Stomach (tissue), 9 donors: ENCODE data around the gene RAD23A. TPM values are rescaled to one million over a fixed set of nuclear protein-coding genes. Genes with fewer than 3 reads are reported as not detected.
A peak's percentile ranks its signal among the peaks of the same experiment; 100 is the strongest.
"Not testable (repeated sequence)": the region's sequence is repeated elsewhere in the genome, so short reads cannot be mapped to it uniquely, and the experiment has no call there.

ENCODE experiments used
- DNase-seq, 2 donors: peaks; one replicate each; pipeline versions ENCODE4 v3.0.0 to v3.0.0-alpha.2; 2013 to 2019
- H3K27ac ChIP-seq, 5 donors: fragments of 200-600 bp in 4 of 5; sonication (generic) in 4 of 5; one replicate each; pipeline ENCODE4 v1.5.1; 2013 to 2019; ENCODE audit warnings: mild to moderate bottlenecking in 1 of 5, moderate library complexity in 1 of 5
- H3K27me3 ChIP-seq, 3 donors: fragments of 200-600 bp; sonication (generic); one replicate each; pipeline ENCODE4 v1.5.1; 2017 to 2019; ENCODE audit warnings: mixed run types in 1 of 3
- H3K36me3 ChIP-seq, 4 donors: fragments of 200-600 bp; sonication (generic); 1 replicate in 3 of 4; 2 replicates in 1 of 4; pipeline ENCODE4 v1.5.1; 2016 to 2019
- H3K4me1 ChIP-seq, 4 donors: fragments of 200-600 bp; sonication (generic); one replicate each; pipeline ENCODE4 v1.5.1; 2016 to 2019
- H3K4me3 ChIP-seq, 4 donors: fragments of 200-600 bp; sonication (generic) in 3 of 4; one replicate each; pipeline ENCODE4 v1.5.1; 2016 to 2019; ENCODE audit warnings: mild to moderate bottlenecking in 1 of 4
- H3K9me3 ChIP-seq, 4 donors: fragments of 200-600 bp; sonication (generic); one replicate each; pipeline ENCODE4 v1.5.1; 2016 to 2019
- EP300 ChIP-seq: sonication (generic); formaldehyde crosslinking; IDR thresholded peaks from one replicate; pipeline ENCODE4 v1.6.1; 2017; ENCODE audit warnings: antibody characterized with exemption
- POLR2A ChIP-seq, 4 donors: fragments of 450-650 bp; IDR thresholded peaks; one replicate each; pipeline ENCODE4 v1.6.1; 2016; ENCODE audit warnings: antibody characterized with exemption in 4 of 4, control low read depth in 2 of 4, mild to moderate bottlenecking in 1 of 4, moderate library complexity in 1 of 4
- POLR2AphosphoS5 ChIP-seq, 3 donors: sonication (generic); formaldehyde crosslinking; IDR thresholded peaks; one replicate each; pipeline ENCODE4 v1.6.1; 2016; ENCODE audit warnings: antibody characterized with exemption in 3 of 3
- WGBS, 5 donors: extraction: QIAGEN DNeasy Blood & Tissue Kit in 3 of 5; methylation state at CpG; one replicate each; pipeline versions ENCODE4 v1.1.5 to v1.1.7; 2013 to 2018; 5-methylcytosine and 5-hydroxymethylcytosine counted together
- intact Hi-C: fragments of 100-400 bp; cut with DNase I; formaldehyde crosslinking; loops from one replicate; pipeline ENCODE4 v1.15.1; 2023; ENCODE audit warnings: low total_unique reads
- polyA plus RNA-seq, 3 donors: library from polyadenylated mRNA; stranded (reverse); fragments of 200-250 nt; gene quantifications; one replicate each; pipeline ENCODE4 v1.2.3, GENCODE V29; 2013
- total RNA-seq, 5 donors: library from RNA; depleted of rRNA; stranded (reverse); fragments of >200 nt; gene quantifications; one replicate each; pipeline versions ENCODE4 v1.1.0 to v1.2.3, GENCODE V29; 2014 to 2016
- TF ChIP-seq, protein P1 (sequence below), 7 experiments: fragments of 450-650 bp in 4 of 7; fragments of 200-600 bp in 3 of 7; sonication (generic) in 3 of 7; IDR thresholded peaks; one replicate each; pipeline ENCODE4 v1.5.1; 2016 to 2019; ENCODE audit warnings: antibody characterized with exemption in 7 of 7, control low read depth in 2 of 7, mild to moderate bottlenecking in 1 of 7
- donor health status: healthy with polysubstance abuse.
- donor health status: Bipolar disorder and iron deficiency.
- donor health status: healthy.

RAD23A gene
- total and polyA plus RNA-seq, 8 donors = 44.1 to 144 (median 104) TPM

GRCh38 chr19:12948612-12949362 lies 3.1 kb downstream of the RAD23A start:
- H3K27ac ChIP-seq = peak overlapping the region in 2 of 5 donors; percentile 22 to 99
- intact Hi-C loops = no loop called here
- no peaks in the 10 kb centered on the region for H3K27me3 ChIP-seq
- H3K4me3 ChIP-seq = no peak overlapping the region
- no peak for DNase-seq
- WGBS, 5 donors = 91 to 94% (median 93%) methylated on average over 21 to 30 of the region's 30 CpGs
- TF ChIP-seq, protein P1, sequence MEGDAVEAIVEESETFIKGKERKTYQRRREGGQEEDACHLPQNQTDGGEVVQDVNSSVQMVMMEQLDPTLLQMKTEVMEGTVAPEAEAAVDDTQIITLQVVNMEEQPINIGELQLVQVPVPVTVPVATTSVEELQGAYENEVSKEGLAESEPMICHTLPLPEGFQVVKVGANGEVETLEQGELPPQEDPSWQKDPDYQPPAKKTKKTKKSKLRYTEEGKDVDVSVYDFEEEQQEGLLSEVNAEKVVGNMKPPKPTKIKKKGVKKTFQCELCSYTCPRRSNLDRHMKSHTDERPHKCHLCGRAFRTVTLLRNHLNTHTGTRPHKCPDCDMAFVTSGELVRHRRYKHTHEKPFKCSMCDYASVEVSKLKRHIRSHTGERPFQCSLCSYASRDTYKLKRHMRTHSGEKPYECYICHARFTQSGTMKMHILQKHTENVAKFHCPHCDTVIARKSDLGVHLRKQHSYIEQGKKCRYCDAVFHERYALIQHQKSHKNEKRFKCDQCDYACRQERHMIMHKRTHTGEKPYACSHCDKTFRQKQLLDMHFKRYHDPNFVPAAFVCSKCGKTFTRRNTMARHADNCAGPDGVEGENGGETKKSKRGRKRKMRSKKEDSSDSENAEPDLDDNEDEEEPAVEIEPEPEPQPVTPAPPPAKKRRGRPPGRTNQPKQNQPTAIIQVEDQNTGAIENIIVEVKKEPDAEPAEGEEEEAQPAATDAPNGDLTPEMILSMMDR (IDR thresholded peaks at IDR 0.05) = no peak
- TF ChIP-seq POLR2A (IDR thresholded peaks at IDR 0.05) (no peak), EP300 (no peak), POLR2AphosphoS5 (IDR thresholded peaks at IDR 0.05) (no peak)
- H3K36me3 ChIP-seq = peaks cover 72 to 78% (median 76%) of the 10 kb centered on the region in 4 donors
- no peaks in the 10 kb centered on the region for H3K9me3 ChIP-seq
- peaks cover 35 to 60% (median 49%) of the 10 kb centered on the region in 4 donors for H3K4me1 ChIP-seq

- H3K36me3 ChIP-seq = peaks cover 63 to 78% (median 76%) of the 10 kb centered on the region in 4 donors
- no peaks in the 10 kb centered on the region for H3K9me3 ChIP-seq
- WGBS, 5 donors = 81 to 88% (median 83%) methylated on average over 16 of the region's 16 CpGs
- intact Hi-C loops = no loop called here
- no peak overlapping the region for H3K4me3 ChIP-seq
- no peak for DNase-seq
- peaks cover 39 to 60% (median 50%) of the 10 kb centered on the region in 4 donors for H3K4me1 ChIP-seq
- TF ChIP-seq, protein P1 (IDR thresholded peaks at IDR 0.05) = no peak
- TF ChIP-seq EP300 (no peak), POLR2A (IDR thresholded peaks at IDR 0.05) (no peak)
- no peak overlapping the region for H3K27ac ChIP-seq
- no peaks in the 10 kb centered on the region for H3K27me3 ChIP-seq
These were observed 4.0 kb downstream of the RAD23A start for GRCh38 chr19:12949363-12950283.

DNA sequence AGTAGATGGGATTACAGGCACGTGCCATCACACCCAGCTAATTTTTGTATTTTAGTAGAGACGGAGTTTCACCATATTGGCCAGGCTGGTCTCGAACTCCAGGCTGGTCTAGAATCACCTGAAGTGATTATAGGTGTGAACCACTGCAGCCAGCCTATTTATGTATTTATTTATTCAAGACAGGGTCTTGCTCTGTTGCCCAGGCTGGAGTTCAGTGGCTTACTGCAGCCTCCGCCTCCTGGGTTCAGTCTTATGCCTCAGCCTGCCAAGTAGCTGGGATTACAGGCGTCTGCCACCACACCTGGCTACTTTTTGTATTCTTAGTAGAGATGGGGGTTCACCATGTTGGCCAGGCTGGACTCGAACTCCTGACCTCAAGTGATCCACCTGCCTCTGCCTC lies 6.4 kb downstream of the RAD23A start:
- H3K4me3 ChIP-seq, H3K27me3 ChIP-seq, H3K9me3 ChIP-seq, intact Hi-C loops, DNase-seq: not testable (repeated sequence)
- H3K4me1 ChIP-seq = peaks cover 47 to 64% (median 53%) of the 10 kb centered on the region in 4 donors
- peak overlapping the region in 3 of 5 donors; percentile 57 to 94 (median 69) for H3K27ac ChIP-seq
- 87 to 93% (median 90%) methylated on average over 6 of the region's 6 CpGs for WGBS, 5 donors
- peaks cover 59 to 81% (median 78%) of the 10 kb centered on the region in 4 donors for H3K36me3 ChIP-seq

DNA sequence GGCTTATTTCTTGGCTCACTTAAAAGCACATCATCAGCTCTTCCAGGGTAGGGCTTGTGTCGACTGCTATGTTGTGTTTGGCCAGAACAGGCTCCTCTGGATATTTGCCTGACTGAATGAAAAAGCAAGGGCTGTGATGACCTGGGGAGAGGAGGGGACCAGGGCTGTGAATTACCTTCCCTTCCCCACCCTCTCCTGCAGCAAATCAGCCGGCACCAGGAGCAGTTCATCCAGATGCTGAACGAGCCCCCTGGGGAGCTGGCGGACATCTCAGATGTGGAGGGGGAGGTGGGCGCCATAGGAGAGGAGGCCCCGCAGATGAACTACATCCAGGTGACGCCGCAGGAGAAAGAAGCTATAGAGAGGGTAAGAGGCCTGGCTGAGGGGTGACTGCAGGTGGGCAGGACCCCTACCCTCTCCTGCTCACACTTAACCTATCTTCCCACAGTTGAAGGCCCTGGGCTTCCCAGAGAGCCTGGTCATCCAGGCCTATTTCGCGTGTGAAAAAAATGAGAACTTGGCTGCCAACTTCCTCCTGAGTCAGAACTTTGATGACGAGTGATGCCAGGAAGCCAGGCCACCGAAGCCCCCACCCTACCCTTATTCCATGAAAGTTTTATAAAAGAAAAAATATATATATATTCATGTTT lies 7.0 kb downstream of the RAD23A start:
- no peak overlapping the region for H3K4me3 ChIP-seq
- H3K36me3 ChIP-seq = peaks cover 56 to 80% (median 76%) of the 10 kb centered on the region in 4 donors
- WGBS, 5 donors = 58 to 69% (median 60%) methylated on average over 12 of the region's 12 CpGs
- H3K4me1 ChIP-seq = peaks cover 41 to 62% (median 52%) of the 10 kb centered on the region in 4 donors
- peak overlapping the region; percentile 22 to 94 (median 57) for H3K27ac ChIP-seq
- TF ChIP-seq POLR2A (IDR thresholded peaks at IDR 0.05) (no peak), EP300 (no peak), POLR2AphosphoS5 (IDR thresholded peaks at IDR 0.05) (no peak)
- TF ChIP-seq, protein P1 (IDR thresholded peaks at IDR 0.05) = no peak
- no peak for DNase-seq
- no peaks in the 10 kb centered on the region for H3K9me3 ChIP-seq
- intact Hi-C loops = no loop called here
- no peaks in the 10 kb centered on the region for H3K27me3 ChIP-seq
